PFSK-1 (cell line): Measurements from ENCODE around the gene ID2.

Experiments used
- POLR2AphosphoS5 ChIP-seq: IDR thresholded peaks from 2 replicates; pipeline ENCODE4 v1.6.1; 2012; ENCODE audit warnings: low read depth, mild to moderate bottlenecking, control low read depth, low read length, moderate library complexity
- REST ChIP-seq, 2 experiments: IDR thresholded peaks; 2 replicates each; pipeline versions ENCODE4 v1.6.1 to v1.8.0; 2011 to 2012; ENCODE audit warnings: low read depth in 2 of 2, low read length in 2 of 2, control low read depth in 1 of 2, inconsistent platforms in 1 of 2, mild to moderate bottlenecking in 1 of 2, moderate library complexity in 1 of 2; ENCODE audit not compliant: insufficient read depth in 1 of 2
- SIN3A ChIP-seq: IDR thresholded peaks from 2 replicates; pipeline ENCODE4 v1.6.1; 2012; ENCODE audit warnings: mild to moderate bottlenecking, low read length, moderate library complexity, borderline replicate concordance; ENCODE audit not compliant: insufficient read depth

- no peak for TF ChIP-seq SIN3A
- no peak for TF ChIP-seq REST (IDR thresholded peaks at IDR 0.05; ENCODE audit: insufficient read depth in 1 of 2, low read depth in 2 of 2, low read length in 2 of 2)
- no peak for TF ChIP-seq POLR2AphosphoS5
These were observed 6.3 kb upstream of the ID2 start for GRCh38 chr2:8675543-8675942.
